ENCODE data around the gene LGALS7B.

LGALS7B gene

DNA sequence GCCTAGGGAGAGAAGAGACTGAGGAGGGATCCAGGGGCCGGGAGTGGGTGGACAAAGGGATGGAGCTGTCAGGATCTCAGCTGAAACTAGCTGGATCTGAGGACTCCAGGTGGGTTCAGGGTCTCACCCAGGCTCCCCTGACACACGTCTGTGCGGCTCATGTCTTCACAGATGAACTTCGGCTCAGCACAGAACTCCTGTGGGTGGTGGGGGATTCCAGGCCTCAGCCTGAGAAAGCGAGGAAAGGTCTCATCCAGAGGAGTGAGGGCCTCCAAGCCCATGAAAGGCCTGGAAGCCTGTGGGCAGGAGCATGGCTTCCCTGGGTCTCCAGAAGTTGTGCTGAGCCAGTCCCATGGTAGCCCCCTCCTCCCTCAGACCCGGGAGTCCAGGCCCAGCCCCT lies 46.1 kb upstream of the LGALS7B start:
- Histone ChIP-seq H3F3A (ENCODE audit: insufficient read depth, low read length) (no peaks in the 10 kb centered on the region), H3K4me1 (ENCODE audit: low read length) (no peaks in the 10 kb centered on the region), H4K20me1 (ENCODE audit: insufficient read depth, low read length) (no peaks in the 10 kb centered on the region), H2AFZ (ENCODE audit: low read length) (no peak overlapping the region), H3K36me3 (replicated peaks; ENCODE audit: insufficient read depth, low read length) (no peaks in the 10 kb centered on the region), H3K27me3 (replicated peaks; ENCODE audit: insufficient read depth, low read length) (no peaks in the 10 kb centered on the region; the same call in 1 of the 2 replicates), H3K79me2 (ENCODE audit: low read length) (no peaks in the 10 kb centered on the region), H3K27ac (ENCODE audit: low read length) (no peak overlapping the region), H3K4me3 (ENCODE audit: low read length) (no peak overlapping the region), H3K4me2 (ENCODE audit: low read depth, low read length) (no peak overlapping the region), H3K9me3 (replicated peaks; ENCODE audit: insufficient read depth, low read length) (no peaks in the 10 kb centered on the region), H3K9ac (ENCODE audit: low read length) (no peak overlapping the region), H3K9me2 (replicated peaks; ENCODE audit: insufficient read depth, low read length) (no peaks in the 10 kb centered on the region)
- no peak for DNase-seq
- no peak for TF ChIP-seq EZH2 (optimal IDR thresholded peaks at IDR 0.05; ENCODE audit: low read depth, low read length)
- no peak for TF ChIP-seq EZH2phosphoT487 (IDR thresholded peaks at IDR 0.05; ENCODE audit: low read length)
- TF ChIP-seq, protein P1, sequence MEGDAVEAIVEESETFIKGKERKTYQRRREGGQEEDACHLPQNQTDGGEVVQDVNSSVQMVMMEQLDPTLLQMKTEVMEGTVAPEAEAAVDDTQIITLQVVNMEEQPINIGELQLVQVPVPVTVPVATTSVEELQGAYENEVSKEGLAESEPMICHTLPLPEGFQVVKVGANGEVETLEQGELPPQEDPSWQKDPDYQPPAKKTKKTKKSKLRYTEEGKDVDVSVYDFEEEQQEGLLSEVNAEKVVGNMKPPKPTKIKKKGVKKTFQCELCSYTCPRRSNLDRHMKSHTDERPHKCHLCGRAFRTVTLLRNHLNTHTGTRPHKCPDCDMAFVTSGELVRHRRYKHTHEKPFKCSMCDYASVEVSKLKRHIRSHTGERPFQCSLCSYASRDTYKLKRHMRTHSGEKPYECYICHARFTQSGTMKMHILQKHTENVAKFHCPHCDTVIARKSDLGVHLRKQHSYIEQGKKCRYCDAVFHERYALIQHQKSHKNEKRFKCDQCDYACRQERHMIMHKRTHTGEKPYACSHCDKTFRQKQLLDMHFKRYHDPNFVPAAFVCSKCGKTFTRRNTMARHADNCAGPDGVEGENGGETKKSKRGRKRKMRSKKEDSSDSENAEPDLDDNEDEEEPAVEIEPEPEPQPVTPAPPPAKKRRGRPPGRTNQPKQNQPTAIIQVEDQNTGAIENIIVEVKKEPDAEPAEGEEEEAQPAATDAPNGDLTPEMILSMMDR (IDR thresholded peaks at IDR 0.05; ENCODE audit: low read length) = no peak

- no peak overlapping the region for H3K4me3 ChIP-seq (ENCODE audit: low read length)
- H3K9ac ChIP-seq (ENCODE audit: low read length) = no peak overlapping the region
- H3K4me2 ChIP-seq (ENCODE audit: low read depth, low read length) = no peak overlapping the region
- H3F3A ChIP-seq (ENCODE audit: insufficient read depth, low read length) = no peaks in the 10 kb centered on the region
- H2AFZ ChIP-seq (ENCODE audit: low read length) = no peak overlapping the region
- H3K27me3 ChIP-seq (replicated peaks; ENCODE audit: insufficient read depth, low read length) = no peaks in the 10 kb centered on the region; the same call in 1 of the 2 replicates
- no peaks in the 10 kb centered on the region for H3K4me1 ChIP-seq (ENCODE audit: low read length)
- no peaks in the 10 kb centered on the region for H3K79me2 ChIP-seq (ENCODE audit: low read length)
- no peaks in the 10 kb centered on the region for H3K9me2 ChIP-seq (replicated peaks; ENCODE audit: insufficient read depth, low read length)
- TF ChIP-seq, protein P1 (IDR thresholded peaks at IDR 0.05; ENCODE audit: low read length) = no peak
- TF ChIP-seq EZH2phosphoT487 (IDR thresholded peaks at IDR 0.05; ENCODE audit: low read length) (no peak), EZH2 (optimal IDR thresholded peaks at IDR 0.05; ENCODE audit: low read depth, low read length) (no peak)
- no peak for DNase-seq
- no peaks in the 10 kb centered on the region for H4K20me1 ChIP-seq (ENCODE audit: insufficient read depth, low read length)
- H3K36me3 ChIP-seq (replicated peaks; ENCODE audit: insufficient read depth, low read length) = no peaks in the 10 kb centered on the region
- no peak overlapping the region for H3K27ac ChIP-seq (ENCODE audit: low read length)
- H3K9me3 ChIP-seq (replicated peaks; ENCODE audit: insufficient read depth, low read length) = no peaks in the 10 kb centered on the region
These were observed 45.4 kb upstream of the LGALS7B start for GRCh38 chr19:38743394-38744297.

DNA sequence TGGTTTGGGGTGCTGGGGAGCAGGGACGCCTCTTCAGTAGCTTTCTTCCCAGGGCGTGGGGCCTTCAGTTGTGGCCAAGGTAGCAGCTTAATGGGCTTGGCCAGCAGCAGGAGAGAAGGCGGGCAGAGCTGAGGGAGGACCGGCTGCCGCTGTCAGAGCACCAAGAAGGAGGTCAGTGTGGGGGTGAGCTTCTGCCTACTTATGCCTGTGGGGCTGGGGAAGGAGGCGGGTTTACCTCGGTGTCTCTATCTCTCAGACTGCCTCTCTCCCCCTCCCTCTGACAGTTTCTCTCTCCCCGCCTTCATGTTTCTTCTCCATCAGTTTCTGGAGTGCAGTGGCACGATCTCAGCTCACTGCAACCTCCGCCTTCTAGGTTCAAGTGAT lies 44.7 kb upstream of the LGALS7B start, which contains the start of gene CAPN12:
TSS of gene CAPN12 (minus strand) at position 177 of the 384 bp plus-strand sequence. CDS start 309 bp downstream, outside the sequence.
- no peaks in the 10 kb centered on the region for H4K20me1 ChIP-seq (ENCODE audit: insufficient read depth, low read length)
- no peaks in the 10 kb centered on the region for H3F3A ChIP-seq (ENCODE audit: insufficient read depth, low read length)
- H3K36me3 ChIP-seq (replicated peaks; ENCODE audit: insufficient read depth, low read length) = no peaks in the 10 kb centered on the region
- no peak within 1 kb of the TSS for H3K27ac ChIP-seq (ENCODE audit: low read length)
- no peak within 1 kb of the TSS for H3K4me3 ChIP-seq (ENCODE audit: low read length)
- no peak within 1 kb of the TSS for H3K4me2 ChIP-seq (ENCODE audit: low read depth, low read length)
- no peak within 1 kb of the TSS for H2AFZ ChIP-seq (ENCODE audit: low read length)
- DNase-seq = no peak
- no peaks in the 10 kb centered on the region for H3K4me1 ChIP-seq (ENCODE audit: low read length)
- TF ChIP-seq, protein P1 (IDR thresholded peaks at IDR 0.05; ENCODE audit: low read length) = no peak
- TF ChIP-seq EZH2 (optimal IDR thresholded peaks at IDR 0.05; ENCODE audit: low read depth, low read length) (no peak), EZH2phosphoT487 (IDR thresholded peaks at IDR 0.05; ENCODE audit: low read length) (no peak)
- H3K9ac ChIP-seq (ENCODE audit: low read length) = no peak within 1 kb of the TSS
- H3K79me2 ChIP-seq (ENCODE audit: low read length) = no peaks in the 10 kb centered on the region
- H3K9me3 ChIP-seq (replicated peaks; ENCODE audit: insufficient read depth, low read length) = no peaks in the 10 kb centered on the region
- H3K27me3 ChIP-seq (replicated peaks; ENCODE audit: insufficient read depth, low read length) = no peaks in the 10 kb centered on the region; the same call in 1 of the 2 replicates
- no peaks in the 10 kb centered on the region for H3K9me2 ChIP-seq (replicated peaks; ENCODE audit: insufficient read depth, low read length)

Data from MM.1S (cell line).